Retina (tissue), 1 donor: Measurements from ENCODE around the gene FAM193A.
"Not testable (repeated sequence)": the region's sequence is repeated elsewhere in the genome, so short reads cannot be mapped to it uniquely, and the experiment has no call there.

Source experiments
- DNase-seq: peaks from one replicate; pipeline ENCODE4 v3.0.0-alpha.2; 2016

FAM193A gene

GRCh38 chr4:2732526-2732925 is 196.1 kb downstream of the FAM193A start:
- DNase-seq, result no peak

GRCh38 chr4:2733001-2733843 is 196.8 kb downstream of the FAM193A start:
- no peak for DNase-seq

GRCh38 chr4:2733844-2734574 is 197.6 kb downstream of the FAM193A start:
- DNase-seq, result no peak

GRCh38 chr4:2734612-2735011 is 198.2 kb downstream of the FAM193A start:
- no peak for DNase-seq

GRCh38 chr4:2735869-2736268 is 199.4 kb downstream of the FAM193A start:
- no peak for DNase-seq

- not testable (repeated sequence) for DNase-seq
Observed at GRCh38 chr4:2738296-2738695, 201.8 kb downstream of the FAM193A start.

GRCh38 chr4:2741626-2742025 is 205.2 kb downstream of the FAM193A start:
- DNase-seq, result no peak

GRCh38 chr4:2742081-2742822 is 205.8 kb downstream of the FAM193A start:
- no peak for DNase-seq

GRCh38 chr4:2742823-2743517 is 206.5 kb downstream of the FAM193A start:
- no peak for DNase-seq

- no peak for DNase-seq
Observed at GRCh38 chr4:2743518-2744445, 207.3 kb downstream of the FAM193A start.

- peak; percentile 16 for DNase-seq
Observed at GRCh38 chr4:2744576-2745270, 208.3 kb downstream of the FAM193A start.

GRCh38 chr4:2745516-2745915 is 209.1 kb downstream of the FAM193A start:
- no peak for DNase-seq

GRCh38 chr4:2745981-2746806 is 209.7 kb downstream of the FAM193A start:
- no peak for DNase-seq

- DNase-seq, result no peak
Observed at GRCh38 chr4:2746891-2747695, 210.6 kb downstream of the FAM193A start.

- no peak for DNase-seq
Observed at GRCh38 chr4:2750719-2751605, 214.5 kb downstream of the FAM193A start.

- DNase-seq, result no peak
Observed at GRCh38 chr4:2753436-2753835, 217.0 kb downstream of the FAM193A start.

GRCh38 chr4:2754848-2755819 is 218.7 kb downstream of the FAM193A start:
- DNase-seq, result no peak
